ENCODE data around the gene COL19A1.

COL19A1 gene

GRCh38 chr6:70059039-70059719, 192.8 kb downstream of the COL19A1 start:
- DNase-seq (ENCODE audit: low spot score) (no peak), ATAC-seq (ENCODE audit: low read depth) (no peak)
- H3K27me3 ChIP-seq (ENCODE audit: insufficient read depth, poor library complexity, severe bottlenecking), result no peaks in the 10 kb centered on the region
- H3K27ac ChIP-seq (ENCODE audit: poor library complexity, severe bottlenecking), result no peak overlapping the region
- no peaks in the 10 kb centered on the region for H3K9me3 ChIP-seq (ENCODE audit: severe bottlenecking)
- H3K36me3 ChIP-seq (ENCODE audit: low read depth), result no peaks in the 10 kb centered on the region
- no peaks in the 10 kb centered on the region for H3K4me1 ChIP-seq (ENCODE audit: insufficient read depth, poor library complexity, severe bottlenecking)
- TF ChIP-seq, protein P1, sequence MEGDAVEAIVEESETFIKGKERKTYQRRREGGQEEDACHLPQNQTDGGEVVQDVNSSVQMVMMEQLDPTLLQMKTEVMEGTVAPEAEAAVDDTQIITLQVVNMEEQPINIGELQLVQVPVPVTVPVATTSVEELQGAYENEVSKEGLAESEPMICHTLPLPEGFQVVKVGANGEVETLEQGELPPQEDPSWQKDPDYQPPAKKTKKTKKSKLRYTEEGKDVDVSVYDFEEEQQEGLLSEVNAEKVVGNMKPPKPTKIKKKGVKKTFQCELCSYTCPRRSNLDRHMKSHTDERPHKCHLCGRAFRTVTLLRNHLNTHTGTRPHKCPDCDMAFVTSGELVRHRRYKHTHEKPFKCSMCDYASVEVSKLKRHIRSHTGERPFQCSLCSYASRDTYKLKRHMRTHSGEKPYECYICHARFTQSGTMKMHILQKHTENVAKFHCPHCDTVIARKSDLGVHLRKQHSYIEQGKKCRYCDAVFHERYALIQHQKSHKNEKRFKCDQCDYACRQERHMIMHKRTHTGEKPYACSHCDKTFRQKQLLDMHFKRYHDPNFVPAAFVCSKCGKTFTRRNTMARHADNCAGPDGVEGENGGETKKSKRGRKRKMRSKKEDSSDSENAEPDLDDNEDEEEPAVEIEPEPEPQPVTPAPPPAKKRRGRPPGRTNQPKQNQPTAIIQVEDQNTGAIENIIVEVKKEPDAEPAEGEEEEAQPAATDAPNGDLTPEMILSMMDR (IDR thresholded peaks at IDR 0.05; ENCODE audit: poor library complexity, severe bottlenecking), result no peak
- H3K4me3 ChIP-seq (ENCODE audit: severe bottlenecking), result no peak overlapping the region

GRCh38 chr6:70060680-70061079, 194.3 kb downstream of the COL19A1 start:
- ATAC-seq (ENCODE audit: low read depth) (no peak), DNase-seq (ENCODE audit: low spot score) (no peak)
- Histone ChIP-seq H3K36me3 (ENCODE audit: low read depth) (no peaks in the 10 kb centered on the region), H3K27me3 (ENCODE audit: insufficient read depth, poor library complexity, severe bottlenecking) (no peaks in the 10 kb centered on the region), H3K9me3 (ENCODE audit: severe bottlenecking) (no peaks in the 10 kb centered on the region), H3K4me3 (ENCODE audit: severe bottlenecking) (no peak overlapping the region), H3K27ac (ENCODE audit: poor library complexity, severe bottlenecking) (no peak overlapping the region), H3K4me1 (ENCODE audit: insufficient read depth, poor library complexity, severe bottlenecking) (no peaks in the 10 kb centered on the region)
- TF ChIP-seq, protein P1 (IDR thresholded peaks at IDR 0.05; ENCODE audit: poor library complexity, severe bottlenecking), result no peak

GRCh38 chr6:70061546-70061945, 195.2 kb downstream of the COL19A1 start:
- no peaks in the 10 kb centered on the region for H3K4me1 ChIP-seq (ENCODE audit: insufficient read depth, poor library complexity, severe bottlenecking)
- ATAC-seq (ENCODE audit: low read depth), result no peak
- H3K4me3 ChIP-seq (ENCODE audit: severe bottlenecking), result no peak overlapping the region
- TF ChIP-seq, protein P1 (IDR thresholded peaks at IDR 0.05; ENCODE audit: poor library complexity, severe bottlenecking), result no peak
- no peak for DNase-seq (ENCODE audit: low spot score)
- H3K9me3 ChIP-seq (ENCODE audit: severe bottlenecking), result no peaks in the 10 kb centered on the region
- H3K27ac ChIP-seq (ENCODE audit: poor library complexity, severe bottlenecking), result no peak overlapping the region
- H3K27me3 ChIP-seq (ENCODE audit: insufficient read depth, poor library complexity, severe bottlenecking), result no peaks in the 10 kb centered on the region
- no peaks in the 10 kb centered on the region for H3K36me3 ChIP-seq (ENCODE audit: low read depth)

DNA sequence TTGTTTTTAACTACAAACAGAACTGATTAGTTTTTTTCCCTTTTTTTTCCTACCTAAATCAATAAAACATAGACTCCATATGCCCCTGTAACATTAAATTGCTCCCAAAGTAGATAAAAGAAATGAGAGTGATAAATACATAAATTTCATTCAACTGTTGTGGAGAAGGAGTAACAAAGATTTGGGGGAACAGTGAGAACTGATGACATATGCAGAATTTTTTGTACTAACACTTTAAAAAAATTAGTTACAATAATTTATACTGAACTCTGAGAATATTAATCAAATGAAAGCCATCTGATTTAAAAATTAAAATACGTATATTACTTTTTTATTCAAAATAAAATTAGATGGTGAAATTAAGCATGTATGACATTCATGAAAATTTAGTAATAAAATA, 195.7 kb downstream of the COL19A1 start:
- ATAC-seq (ENCODE audit: low read depth) (no peak), DNase-seq (ENCODE audit: low spot score) (no peak)
- H3K9me3 ChIP-seq (ENCODE audit: severe bottlenecking), result no peaks in the 10 kb centered on the region
- TF ChIP-seq, protein P1 (IDR thresholded peaks at IDR 0.05; ENCODE audit: poor library complexity, severe bottlenecking), result no peak
- H3K36me3 ChIP-seq (ENCODE audit: low read depth), result no peaks in the 10 kb centered on the region
- no peaks in the 10 kb centered on the region for H3K27me3 ChIP-seq (ENCODE audit: insufficient read depth, poor library complexity, severe bottlenecking)
- no peaks in the 10 kb centered on the region for H3K4me1 ChIP-seq (ENCODE audit: insufficient read depth, poor library complexity, severe bottlenecking)
- no peak overlapping the region for H3K27ac ChIP-seq (ENCODE audit: poor library complexity, severe bottlenecking)
- H3K4me3 ChIP-seq (ENCODE audit: severe bottlenecking), result no peak overlapping the region

DNA sequence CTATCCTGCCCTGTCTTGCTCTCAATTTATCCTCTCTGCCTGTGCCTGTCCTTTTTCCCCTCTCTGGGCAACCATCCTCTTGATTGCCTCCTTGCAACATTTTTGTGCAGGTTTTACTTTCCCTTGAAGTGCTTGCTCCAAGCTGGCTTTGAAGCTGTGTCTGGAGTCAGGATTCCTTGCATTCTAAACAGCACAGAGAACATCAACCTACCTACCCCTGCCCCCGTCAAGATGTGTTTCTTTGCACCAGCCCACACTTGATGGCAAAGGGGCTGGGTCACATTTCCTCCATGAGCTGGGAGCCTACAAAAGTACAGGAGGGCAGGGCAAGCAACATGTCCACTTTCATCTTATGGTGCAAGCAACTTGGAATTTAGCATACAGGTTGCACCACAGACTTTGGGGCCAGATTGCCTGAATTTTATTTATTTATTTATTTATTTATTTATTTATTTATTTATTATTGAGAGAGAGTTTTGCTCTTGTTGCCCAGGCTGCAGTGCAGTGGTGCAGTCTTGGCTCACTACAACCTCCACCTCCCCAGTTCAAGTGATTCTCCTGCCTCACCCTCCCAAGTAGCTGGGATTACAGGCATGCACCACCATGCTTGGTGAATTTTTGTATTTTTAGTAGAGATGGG, 206.3 kb downstream of the COL19A1 start:
- Histone ChIP-seq H3K36me3 (ENCODE audit: low read depth) (no peaks in the 10 kb centered on the region), H3K27me3 (ENCODE audit: insufficient read depth, poor library complexity, severe bottlenecking) (no peaks in the 10 kb centered on the region), H3K4me1 (ENCODE audit: insufficient read depth, poor library complexity, severe bottlenecking) (no peaks in the 10 kb centered on the region), H3K9me3 (ENCODE audit: severe bottlenecking) (no peaks in the 10 kb centered on the region), H3K27ac (ENCODE audit: poor library complexity, severe bottlenecking) (no peak overlapping the region), H3K4me3 (ENCODE audit: severe bottlenecking) (no peak overlapping the region)
- DNase-seq (ENCODE audit: low spot score) (no peak), ATAC-seq (ENCODE audit: low read depth) (no peak)
- TF ChIP-seq, protein P1 (IDR thresholded peaks at IDR 0.05; ENCODE audit: poor library complexity, severe bottlenecking), result no peak

Measured in RWPE2 (cell line).